ENCODE results near the gene TIPRL.
A peak's percentile ranks its signal among the peaks of the same experiment; 100 is the strongest.

Gene TIPRL

DNA sequence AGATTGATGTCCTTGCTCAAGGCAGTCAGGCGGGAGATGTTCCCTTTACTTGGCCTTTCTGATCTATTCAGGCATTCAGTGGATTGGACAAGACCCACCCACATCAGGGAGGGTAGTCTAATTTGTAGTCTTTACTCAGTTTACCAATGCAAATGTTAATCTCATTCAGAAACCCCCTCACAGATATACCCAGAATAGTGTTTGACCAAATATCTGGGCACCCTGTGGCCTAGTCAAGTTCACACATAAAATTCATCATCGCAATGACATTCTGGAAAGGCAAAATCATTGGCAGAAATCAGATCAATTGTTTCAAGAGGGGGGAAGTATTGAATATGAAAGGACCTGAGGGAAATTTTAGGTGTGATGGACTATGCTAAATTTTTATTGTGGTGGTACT lies 34.6 kb downstream of the TIPRL start:
- no peak for DNase-seq (ENCODE audit: low read depth in 2 of 2)

DNA sequence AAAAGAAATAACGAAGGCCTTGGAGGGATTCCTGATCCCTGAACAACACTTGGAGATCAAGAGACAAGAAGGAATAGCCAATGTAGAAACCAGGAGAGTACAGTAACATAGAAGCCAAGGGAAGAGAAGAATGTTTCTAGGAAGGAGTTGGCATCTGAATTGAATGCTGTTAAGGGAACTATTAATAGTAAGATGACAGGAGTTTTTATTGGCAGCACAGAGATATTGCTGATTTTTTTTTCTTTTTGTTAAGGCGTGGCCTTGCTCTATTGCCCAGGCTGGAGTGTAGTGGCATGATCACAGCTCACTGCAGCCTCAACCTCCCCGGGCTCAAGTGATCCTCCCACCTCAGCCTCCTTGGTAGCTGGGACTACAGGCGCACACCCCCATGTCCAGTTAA lies 37.4 kb downstream of the TIPRL start:
- DNase-seq (ENCODE audit: low read depth in 2 of 2) = no peak

DNA sequence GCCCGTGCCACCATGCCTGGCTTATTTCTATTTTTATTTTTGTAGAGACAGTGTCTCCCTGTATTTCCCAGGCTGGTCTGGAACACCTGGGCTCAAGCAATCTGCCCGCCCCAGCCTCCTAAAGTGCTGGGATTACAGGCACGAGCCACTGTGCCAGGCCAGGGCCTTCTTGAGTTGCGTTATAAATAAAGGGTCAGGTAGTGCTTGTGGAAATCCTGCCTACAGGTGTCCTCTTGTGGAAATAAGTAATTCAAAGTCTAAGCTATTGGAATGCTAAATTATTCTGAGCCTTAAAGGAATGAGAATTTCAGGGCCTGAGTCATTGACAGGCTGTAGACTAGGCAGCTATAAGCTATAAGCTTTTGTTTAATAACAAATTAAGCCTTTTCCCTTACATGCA lies 38.9 kb downstream of the TIPRL start:
- DNase-seq (ENCODE audit: low read depth in 2 of 2) = no peak

DNA sequence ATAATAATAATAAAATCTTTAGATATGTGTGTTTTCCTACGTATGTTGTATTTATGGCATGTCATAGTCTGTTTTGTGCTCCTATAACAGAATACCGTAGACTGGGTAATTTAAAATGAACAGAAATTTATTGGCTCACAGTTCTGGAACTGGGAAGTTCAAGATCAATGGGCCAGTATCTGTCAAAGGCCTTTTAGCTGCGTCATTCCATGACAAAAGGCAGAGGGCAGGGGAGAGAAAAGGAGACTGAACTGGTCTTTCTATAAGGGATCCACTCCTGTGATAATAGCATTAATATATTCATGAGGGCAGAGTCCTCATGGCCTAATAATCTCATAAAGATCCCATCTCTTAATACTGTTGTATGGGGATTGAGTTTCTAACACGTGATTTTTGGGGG lies 39.9 kb downstream of the TIPRL start:
- no peak for DNase-seq (ENCODE audit: low read depth in 2 of 2)

DNA sequence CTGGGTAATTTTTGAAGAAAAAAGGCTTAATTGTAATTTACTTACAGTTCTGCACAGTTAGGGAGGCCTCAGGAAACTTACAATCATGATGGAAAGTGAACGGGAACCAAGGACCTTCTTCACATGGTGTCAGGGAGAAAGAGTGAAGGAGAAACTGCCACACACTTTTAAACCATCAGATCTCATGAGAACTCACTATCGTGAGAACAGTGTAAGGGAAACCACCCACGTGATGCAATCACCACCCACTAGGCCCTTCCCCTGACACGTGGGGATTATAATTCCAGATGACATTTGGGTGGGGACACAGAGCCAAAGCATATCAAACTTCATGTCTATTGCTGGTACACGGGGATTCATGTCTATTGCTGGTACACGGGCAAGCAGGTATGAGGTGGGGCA lies 41.7 kb downstream of the TIPRL start:
- no peak for DNase-seq (ENCODE audit: low read depth in 2 of 2)

DNA sequence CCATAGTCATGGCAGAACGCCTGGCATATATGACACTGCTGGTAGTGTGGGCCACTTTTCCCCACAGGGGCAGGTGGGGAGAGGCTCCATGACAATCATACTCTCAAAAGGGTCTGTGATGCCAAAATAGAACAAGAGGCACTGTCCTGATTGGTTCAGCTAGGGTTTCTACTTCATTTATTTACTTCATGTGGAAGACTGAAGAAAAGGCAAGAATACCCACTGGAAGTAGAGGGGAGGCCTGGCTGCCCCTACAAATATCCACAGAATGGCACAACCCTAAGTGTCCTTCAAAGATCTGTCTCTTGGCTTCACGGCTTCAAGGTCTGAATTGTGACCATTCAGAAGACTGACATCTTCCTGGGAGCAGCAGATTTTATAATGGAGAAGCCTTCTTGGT lies 42.5 kb downstream of the TIPRL start:
- no peak for DNase-seq (ENCODE audit: low read depth in 2 of 2)

DNA sequence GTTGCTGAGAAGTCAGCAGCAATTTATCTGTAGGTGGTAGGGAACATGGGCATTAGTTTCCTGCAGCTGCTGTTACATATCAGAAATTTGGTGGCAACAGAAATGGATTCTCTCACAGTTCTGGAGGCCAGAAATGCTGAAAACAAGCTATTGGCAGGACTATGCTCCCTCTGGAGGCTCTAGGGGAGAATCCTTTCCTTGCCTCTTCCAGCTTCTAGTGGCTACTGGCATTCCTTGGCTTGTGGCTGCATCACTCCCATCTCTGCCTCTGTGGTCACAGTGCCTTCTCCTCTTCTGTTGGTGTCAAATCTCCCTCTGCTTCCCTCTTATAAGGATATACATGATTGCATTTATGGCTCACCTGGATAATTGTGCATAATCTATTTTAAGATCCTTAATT lies 44.5 kb downstream of the TIPRL start:
- DNase-seq (ENCODE audit: low read depth in 2 of 2) = no peak

DNA sequence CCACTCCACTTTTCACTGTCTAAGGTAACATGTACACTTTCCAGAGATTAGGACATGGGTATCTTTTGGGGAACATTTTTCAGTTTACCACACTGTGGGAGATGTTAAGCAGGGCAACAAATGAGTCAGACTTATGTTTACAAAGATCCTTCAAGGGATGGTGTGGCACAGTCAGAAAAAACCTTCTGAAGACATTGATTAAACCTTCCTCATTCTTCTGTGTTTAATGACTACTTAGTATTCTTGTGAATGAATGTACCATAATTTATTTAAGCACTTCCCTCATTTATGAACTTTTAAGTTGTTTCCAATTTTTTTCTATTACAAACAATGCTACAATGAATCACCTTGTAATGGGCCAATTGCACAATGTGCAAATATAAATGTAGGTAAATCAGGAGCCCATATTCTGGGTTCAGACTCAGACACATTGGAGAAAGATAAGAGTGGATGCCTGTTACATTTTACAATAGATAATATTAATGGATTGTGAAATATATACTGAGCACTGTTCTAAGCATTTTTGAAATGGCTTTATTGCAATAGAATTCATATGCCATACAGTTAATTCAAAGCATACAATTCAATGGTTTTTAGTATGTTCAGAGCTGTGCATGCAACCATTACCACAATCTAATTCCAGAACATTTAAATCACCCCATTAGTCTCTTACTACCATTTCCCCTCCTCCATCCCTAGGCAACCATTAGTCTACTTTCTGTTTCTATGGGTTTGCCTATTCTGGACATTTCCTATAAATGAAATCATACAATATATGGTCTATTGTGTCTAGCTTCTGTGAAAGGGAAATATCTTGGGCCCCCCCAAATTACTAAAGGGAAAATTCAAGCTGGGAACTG lies 45.1 kb downstream of the TIPRL start:
- no peak for DNase-seq (ENCODE audit: low read depth in 2 of 2)

DNA sequence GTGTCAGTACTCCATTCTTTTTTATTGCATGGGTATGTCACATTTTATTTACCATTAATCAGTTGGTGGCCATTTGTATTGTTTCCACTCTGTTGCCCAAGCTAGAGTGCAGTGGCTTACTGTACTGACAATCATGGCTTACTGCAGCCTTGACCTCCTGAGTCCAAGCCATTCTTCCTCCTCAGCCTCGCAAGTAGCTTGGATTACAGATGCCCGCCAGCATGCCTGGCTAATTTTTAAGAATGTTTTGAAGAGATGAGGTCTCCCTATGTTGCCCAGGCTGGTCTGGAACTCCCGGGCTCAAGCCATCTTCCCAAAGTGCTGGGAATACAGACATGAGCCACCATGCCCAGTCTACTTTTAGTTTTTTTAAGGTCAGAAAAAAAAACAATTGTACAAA lies 46.2 kb downstream of the TIPRL start:
- DNase-seq (ENCODE audit: low read depth in 2 of 2) = no peak

DNA sequence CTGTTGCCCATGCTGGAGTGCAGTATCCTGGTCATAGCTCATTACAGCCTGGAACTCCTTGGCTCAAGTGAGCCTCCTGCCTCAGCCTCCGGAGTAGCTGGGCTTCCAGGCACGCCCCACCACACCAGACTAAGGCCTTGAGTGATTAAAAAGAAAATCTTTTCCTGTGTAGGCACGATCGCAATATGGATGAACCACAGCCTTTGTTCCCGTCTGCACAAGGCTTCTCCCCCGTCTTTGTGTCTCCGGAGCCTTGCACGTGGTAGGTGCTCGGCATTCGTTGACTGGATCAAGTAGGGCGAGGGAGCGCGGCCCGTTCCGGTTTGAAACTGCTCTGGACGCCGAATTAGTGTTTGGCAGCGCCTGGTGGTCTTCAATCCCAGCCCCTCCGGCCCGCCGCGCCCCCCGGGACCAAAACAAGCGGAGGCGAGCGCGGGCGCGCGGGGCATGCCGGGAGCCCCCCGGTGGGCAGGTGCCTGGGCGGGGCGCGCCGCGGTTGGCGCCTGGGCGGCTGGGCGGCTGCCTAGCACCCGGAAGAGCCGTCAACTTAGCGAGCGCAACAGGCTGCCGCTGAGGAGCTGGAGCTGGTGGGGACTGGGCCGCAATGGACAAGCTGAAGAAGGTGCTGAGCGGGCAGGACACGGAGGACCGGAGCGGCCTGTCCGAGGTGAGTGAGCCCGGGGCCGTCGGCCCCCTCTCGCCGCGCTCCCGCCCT lies 46.9 kb downstream of the TIPRL start, which contains the start of gene SFT2D2:
TSS of gene SFT2D2 (plus strand) at position 529 of the 715 bp plus-strand sequence. CDS start at position 605, 76 bp downstream.
- peak; percentile 58 to 59 for DNase-seq (ENCODE audit: low read depth in 2 of 2)

DNA sequence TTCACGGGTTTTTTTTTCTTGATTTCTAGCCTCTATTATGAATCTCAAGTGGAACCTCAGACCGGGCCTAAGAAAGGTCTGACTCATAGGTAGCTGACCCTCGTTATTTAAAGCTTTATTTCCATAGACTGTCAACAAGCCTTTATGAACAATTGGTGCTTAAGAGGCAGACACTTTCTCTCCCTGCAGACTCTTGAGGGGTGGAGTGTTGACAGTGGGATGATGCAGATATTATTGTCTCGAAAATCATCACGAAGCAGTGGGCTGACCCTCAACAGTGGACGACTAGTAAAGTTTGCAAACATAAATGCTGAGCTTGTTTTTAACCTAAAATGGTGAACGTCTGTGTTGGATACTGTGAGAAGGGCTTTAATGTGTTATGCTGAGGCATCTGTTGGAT lies 48.9 kb downstream of the TIPRL start:
- no peak for DNase-seq (ENCODE audit: low read depth in 2 of 2)

DNA sequence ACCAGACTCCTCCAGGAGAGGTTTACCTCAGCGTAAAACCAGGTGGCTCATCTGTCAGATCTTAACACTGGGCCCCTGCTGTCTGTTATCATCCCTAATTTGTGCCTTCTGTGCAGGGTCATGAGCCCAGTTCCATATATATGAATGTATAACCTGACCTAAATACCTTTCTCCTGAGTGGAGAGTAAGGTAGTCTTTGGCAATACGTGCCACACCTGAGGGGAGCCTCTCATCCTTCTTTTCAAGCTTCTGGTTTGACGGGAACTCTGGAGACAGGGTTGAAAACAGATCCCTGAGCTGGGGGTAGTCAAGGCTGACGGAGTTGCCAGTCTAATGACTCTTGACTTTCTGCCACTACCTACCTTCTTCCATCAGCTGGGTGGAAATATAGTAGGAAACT lies 51.1 kb downstream of the TIPRL start:
- DNase-seq (ENCODE audit: low read depth in 2 of 2) = no peak

DNA sequence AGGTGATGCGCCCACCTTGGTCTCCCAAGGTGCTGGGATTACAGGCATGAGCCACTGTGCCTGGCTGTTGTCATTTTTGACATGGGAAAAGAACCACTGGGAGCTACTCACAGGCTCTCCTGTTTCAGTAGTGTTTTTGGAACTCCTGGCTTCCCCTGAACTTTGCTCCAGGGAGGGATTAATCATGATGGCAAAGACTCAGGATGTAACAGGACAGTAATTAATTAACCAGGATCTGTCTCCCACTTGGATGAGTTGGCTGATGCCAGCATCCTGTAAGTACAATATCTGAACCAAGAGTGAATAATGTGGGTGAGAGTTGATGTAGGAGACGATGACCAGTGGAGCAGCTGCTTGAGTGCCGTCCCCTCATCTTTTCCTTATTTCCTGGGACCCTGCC lies 51.9 kb downstream of the TIPRL start:
- no peak for DNase-seq (ENCODE audit: low read depth in 2 of 2)

DNA sequence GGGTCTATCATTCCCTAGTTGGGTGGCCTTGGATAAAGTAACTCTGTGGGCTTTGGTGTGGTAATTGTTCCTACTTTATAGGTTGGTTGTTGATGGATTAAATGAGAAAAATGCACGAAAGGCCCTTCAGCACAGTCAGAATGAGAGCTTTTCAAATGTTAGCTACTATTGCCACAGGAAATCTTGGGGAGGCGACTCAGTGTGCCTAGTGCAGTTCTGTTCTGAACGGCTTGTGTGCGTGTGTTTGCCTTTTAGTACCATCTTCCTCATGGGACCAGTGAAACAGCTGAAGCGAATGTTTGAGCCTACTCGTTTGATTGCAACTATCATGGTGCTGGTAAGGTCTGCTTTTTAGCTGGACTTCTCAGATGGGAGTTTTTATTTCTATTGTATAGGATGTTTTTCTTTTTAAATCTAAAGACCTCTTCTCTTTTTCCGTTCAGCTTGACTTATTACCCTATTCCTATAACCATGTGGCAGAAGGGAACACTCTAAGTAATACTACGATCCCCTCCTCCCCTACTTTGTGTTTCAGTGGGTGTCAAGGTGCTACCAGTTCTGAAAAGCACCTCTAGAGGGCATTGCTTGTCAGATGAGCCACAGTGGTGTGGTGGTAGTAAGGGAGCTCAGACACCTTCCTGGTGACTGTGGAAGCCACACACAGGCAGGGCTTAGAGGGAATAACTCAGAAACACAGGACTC lies 56.2 kb downstream of the TIPRL start:
- no peak for DNase-seq (ENCODE audit: low read depth in 2 of 2)

DNA sequence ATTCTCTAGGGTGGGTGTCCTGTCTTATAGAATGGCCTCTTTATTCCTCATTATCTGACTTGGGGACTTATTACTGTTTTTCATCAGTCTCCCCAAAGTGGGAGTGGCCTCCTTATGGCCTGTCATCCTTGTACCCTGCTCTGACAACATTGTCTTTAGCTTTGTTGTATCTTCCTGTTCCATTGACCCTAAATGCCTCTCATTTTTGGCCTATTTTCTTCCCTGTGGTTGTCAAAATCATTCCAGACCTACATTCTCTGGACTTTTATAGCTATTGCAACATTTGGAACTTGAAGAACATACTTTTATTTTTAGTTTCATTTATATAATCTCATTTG lies 56.8 kb downstream of the TIPRL start:
- DNase-seq (ENCODE audit: low read depth in 2 of 2) = no peak

DNA sequence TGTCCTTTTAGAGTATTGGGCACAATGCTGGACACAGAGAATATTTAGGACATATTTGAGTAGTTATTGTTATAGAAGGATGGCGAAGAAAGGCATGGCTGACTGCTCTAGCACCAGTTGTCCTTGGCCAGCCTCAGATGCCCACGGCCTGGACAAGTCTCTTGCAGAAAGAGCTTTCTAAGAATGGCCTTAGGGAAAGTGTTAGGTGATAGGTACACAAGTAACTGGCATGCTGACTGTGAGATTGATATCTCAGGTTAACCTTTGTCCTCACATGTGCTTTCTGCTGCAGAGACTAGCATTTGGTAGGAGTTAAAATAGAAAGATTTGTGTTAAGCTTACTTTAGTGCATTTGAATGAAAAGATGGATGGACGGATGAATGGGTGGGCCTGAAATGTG lies 57.2 kb downstream of the TIPRL start:
- no peak for DNase-seq (ENCODE audit: low read depth in 2 of 2)

DNA sequence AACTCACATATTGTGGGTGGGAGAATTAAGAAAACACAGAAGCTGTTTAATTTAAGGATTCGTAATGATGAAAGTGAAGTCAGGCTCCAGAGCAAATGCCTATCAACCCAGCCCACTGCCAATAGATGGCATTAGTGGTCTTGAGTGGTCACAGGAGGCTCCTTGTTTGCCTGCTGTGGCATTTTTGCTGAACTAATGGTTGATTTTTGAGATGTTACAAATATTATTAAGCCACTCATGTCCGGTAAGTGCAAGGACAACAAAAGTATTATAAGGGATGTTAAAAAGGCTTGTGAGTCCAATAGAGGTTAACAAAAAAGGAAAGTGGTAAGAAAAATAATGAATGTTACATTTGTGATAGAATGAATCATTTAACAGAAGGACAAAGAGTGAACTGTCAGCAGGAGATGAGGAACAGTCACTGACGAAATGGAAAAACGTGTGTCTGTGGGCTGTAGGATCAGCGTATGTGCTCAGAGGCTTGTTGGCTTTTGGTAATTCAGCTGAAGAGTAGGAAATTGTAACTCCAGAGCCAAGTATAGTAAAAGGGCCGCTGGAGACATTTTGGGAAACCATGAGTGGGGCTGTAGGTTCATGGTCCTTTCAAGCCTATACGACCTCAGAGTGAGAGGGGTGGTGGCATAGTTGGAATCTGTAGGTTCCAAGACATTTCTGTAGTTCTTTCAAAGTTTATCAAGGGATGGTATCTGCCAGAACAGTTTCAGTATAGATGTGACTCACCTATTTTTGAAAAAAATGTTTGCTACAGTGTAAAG lies 58.3 kb downstream of the TIPRL start:
- DNase-seq (ENCODE audit: low read depth in 2 of 2) = no peak

DNA sequence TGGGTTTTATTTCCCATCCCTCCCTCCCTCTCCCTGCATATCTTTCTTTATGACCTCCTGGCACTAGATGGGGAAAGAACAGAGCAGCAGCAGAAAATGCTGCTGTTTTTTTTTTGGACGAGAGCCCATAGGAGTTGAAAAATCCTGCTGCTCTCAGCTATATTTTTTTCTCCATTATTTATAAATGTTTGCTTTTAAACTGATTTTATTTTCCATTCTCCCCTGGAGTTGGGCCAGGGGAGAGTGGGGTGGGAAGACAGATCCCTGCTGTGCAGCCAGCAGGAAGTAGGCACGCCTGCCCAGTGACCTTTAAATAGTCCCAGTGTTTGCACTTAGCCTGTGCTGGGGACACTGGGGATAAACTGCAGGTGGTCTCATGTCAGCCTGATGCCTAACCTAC lies 64.4 kb downstream of the TIPRL start:
- no peak for DNase-seq (ENCODE audit: low read depth in 2 of 2)

DNA sequence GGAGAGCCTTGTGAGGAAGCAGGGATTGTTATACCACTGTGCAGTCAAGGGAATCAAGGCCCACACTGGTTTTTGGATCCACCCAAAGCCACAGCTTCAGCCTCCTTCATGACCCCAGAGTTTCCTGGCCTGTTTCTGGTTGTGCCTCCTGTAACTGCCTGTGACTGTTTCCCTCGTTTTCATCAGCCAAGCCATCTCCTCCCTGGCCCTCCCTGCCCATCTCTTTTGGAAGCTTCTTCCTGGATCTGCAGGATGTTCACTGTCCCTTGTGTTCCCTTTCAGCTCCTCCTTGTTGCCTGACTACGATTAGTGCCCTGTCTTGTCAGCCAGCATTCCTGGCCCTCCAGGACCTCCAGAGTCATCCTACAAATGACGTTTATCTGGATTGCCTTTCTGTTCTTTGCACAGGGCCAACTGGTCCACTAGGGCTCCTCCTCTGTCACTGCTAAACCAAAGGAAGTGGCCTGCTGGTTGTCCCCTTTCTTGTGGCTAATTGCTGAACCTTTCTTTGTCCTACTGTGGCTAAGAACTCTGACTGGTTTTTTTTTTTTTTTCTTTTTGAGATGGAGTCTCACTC lies 65.0 kb downstream of the TIPRL start:
- DNase-seq (ENCODE audit: low read depth in 2 of 2) = no peak

DNA sequence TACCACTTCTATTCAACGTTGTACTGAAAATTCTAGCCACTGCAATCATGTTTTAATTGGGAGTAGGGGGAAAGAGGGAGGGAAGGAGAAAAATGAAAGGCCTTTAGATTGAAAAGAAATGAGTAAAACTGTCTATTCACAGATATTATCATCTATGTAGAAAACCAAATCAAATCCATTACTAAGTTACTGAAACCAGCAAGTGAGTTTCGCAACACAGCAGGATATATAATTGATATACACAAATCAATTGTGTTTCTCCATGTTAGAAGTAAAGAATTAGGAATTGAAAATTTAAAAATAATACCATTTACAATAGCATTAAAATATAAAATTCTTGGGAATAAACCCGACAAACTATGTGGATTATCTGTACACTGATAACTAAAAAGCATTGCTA lies 66.3 kb downstream of the TIPRL start:
- DNase-seq (ENCODE audit: low read depth in 2 of 2) = no peak

DNA sequence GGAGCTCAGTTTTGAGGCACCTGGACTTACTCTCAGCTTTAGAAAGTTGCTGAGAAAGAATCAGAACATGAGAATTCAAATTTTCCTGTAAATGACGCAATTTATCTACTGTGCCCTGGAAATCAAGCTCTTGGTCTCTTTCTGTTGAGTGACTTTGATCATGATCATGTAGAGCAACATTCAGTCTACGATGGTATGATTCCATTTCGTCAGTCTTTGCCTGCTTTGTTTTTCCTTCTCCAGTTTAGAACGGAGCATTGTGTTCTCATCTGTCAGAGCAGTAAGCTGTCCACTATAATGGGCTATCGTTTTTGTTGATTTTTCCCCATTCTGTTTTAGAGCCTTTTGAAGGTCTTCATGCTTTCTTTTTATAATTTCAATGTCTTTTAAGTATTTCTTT lies 67.7 kb downstream of the TIPRL start:
- DNase-seq (ENCODE audit: low read depth in 2 of 2) = no peak

Measured in stimulated activated CD8-positive, alpha-beta memory T cell treated with anti-CD3 and anti-CD28 coated beads, Interleukin-7, amount 100 ng/mL, for 1 hour (primary cell).